ENCODE results near the gene APOBEC4. TPM values are rescaled to one million over a fixed set of nuclear protein-coding genes. Genes with fewer than 3 reads are reported as not detected.

The APOBEC4 gene
- total and polyA plus RNA-seq, 2 of the 13 experiments (the other 11 are each of a cell fraction or from before 2014, with no cell fraction given), result not detected

DNA sequence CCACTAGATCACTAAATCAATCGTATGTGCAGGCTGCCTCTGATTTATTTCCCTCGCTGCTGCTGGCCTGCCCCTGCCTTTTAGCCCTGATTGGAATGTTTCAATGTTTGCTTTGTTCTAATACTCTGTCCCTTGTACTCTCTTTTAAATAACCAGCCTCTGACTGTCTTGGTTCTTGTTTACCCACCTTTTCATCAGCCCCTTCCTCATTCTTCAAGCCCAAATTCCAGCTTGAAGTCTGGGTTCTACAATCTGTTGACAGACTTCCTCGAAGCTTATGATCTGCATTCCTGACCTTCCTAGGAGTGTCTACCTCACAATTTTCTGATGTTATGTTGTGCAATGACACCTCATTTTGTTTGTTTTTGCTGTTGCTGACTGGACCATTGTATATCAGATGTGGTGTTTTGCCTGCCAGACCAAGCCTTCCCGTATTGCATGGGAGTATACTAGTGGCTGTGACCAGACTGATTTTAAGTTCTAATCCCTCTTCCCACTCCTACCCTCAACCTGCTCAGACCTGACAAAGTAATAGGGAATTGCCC lies 46.6 kb upstream of the APOBEC4 start (continued):
- no peak for TF ChIP-seq ZFP36L2 (CRISPR knock-in tag; IDR thresholded peaks at IDR 0.05)
- peak; percentile 90 for TF ChIP-seq MED1 (CRISPR knock-in tag; IDR thresholded peaks at IDR 0.05)
- TF ChIP-seq DMAP1 (CRISPR knock-in tag; IDR thresholded peaks at IDR 0.05), result peak; percentile 78; the same call in 1 of the 2 replicates
- no peak for TF ChIP-seq ZNF619 (CRISPR knock-in tag; IDR thresholded peaks at IDR 0.05)
- TF ChIP-seq ZNF24 (IDR thresholded peaks at IDR 0.05), result 0 out of 2 replicates have a peak, but pooled peaks have one; percentile 66
- no peak; the same call in 1 of the 2 replicates for TF ChIP-seq ZNF292 (CRISPR knock-in tag; IDR thresholded peaks at IDR 0.05; ENCODE audit: borderline replicate concordance, low read depth)
- peak; percentile 83; the same call in 1 of the 2 replicates for TF ChIP-seq ZNF12 (CRISPR knock-in tag; IDR thresholded peaks at IDR 0.05)
- TF ChIP-seq CHD4 (IDR thresholded peaks at IDR 0.05; ENCODE audit: borderline replicate concordance, low read length), result no peak; the same call in 1 of the 2 replicates
- TF ChIP-seq, protein P1, sequence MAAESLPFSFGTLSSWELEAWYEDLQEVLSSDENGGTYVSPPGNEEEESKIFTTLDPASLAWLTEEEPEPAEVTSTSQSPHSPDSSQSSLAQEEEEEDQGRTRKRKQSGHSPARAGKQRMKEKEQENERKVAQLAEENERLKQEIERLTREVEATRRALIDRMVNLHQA (CRISPR knock-in tag; IDR thresholded peaks at IDR 0.05), result peak; percentile 78; the same call in 1 of the 2 replicates
- TF ChIP-seq AGO2 (optimal IDR thresholded peaks at IDR 0.05; ENCODE audit: low read depth, low read length), result no peak
- peak; percentile 87 for TF ChIP-seq ZMYM4 (CRISPR knock-in tag; IDR thresholded peaks at IDR 0.05)
- TF ChIP-seq FOSL2 (CRISPR knock-in tag; IDR thresholded peaks at IDR 0.05), result peak; percentile 90
- peak; percentile 97 for TF ChIP-seq IRF2 (CRISPR knock-in tag; IDR thresholded peaks at IDR 0.05)
- TF ChIP-seq HDAC1 (CRISPR knock-in tag; IDR thresholded peaks at IDR 0.05), result peak; percentile 91
- no peak for TF ChIP-seq ZNF577 (CRISPR knock-in tag; IDR thresholded peaks at IDR 0.05; ENCODE audit: borderline replicate concordance, low read depth)
- TF ChIP-seq, protein P2, sequence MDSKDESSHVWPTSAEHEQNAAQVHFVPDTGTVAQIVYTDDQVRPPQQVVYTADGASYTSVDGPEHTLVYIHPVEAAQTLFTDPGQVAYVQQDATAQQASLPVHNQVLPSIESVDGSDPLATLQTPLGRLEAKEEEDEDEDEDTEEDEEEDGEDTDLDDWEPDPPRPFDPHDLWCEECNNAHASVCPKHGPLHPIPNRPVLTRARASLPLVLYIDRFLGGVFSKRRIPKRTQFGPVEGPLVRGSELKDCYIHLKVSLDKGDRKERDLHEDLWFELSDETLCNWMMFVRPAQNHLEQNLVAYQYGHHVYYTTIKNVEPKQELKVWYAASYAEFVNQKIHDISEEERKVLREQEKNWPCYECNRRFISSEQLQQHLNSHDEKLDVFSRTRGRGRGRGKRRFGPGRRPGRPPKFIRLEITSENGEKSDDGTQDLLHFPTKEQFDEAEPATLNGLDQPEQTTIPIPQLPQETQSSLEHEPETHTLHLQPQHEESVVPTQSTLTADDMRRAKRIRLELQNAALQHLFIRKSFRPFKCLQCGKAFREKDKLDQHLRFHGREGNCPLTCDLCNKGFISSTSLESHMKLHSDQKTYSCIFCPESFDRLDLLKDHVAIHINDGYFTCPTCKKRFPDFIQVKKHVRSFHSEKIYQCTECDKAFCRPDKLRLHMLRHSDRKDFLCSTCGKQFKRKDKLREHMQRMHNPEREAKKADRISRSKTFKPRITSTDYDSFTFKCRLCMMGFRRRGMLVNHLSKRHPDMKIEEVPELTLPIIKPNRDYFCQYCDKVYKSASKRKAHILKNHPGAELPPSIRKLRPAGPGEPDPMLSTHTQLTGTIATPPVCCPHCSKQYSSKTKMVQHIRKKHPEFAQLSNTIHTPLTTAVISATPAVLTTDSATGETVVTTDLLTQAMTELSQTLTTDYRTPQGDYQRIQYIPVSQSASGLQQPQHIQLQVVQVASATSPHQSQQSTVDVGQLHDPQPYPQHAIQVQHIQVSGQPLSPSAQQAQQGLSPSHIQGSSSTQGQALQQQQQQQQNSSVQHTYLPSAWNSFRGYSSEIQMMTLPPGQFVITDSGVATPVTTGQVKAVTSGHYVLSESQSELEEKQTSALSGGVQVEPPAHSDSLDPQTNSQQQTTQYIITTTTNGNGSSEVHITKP (CRISPR knock-in tag; IDR thresholded peaks at IDR 0.05; ENCODE audit: low read depth), result peak; percentile 76
- TF ChIP-seq NPAS2 (CRISPR knock-in tag; IDR thresholded peaks at IDR 0.05; ENCODE audit: borderline replicate concordance), result no peak
- TF ChIP-seq, protein P3, sequence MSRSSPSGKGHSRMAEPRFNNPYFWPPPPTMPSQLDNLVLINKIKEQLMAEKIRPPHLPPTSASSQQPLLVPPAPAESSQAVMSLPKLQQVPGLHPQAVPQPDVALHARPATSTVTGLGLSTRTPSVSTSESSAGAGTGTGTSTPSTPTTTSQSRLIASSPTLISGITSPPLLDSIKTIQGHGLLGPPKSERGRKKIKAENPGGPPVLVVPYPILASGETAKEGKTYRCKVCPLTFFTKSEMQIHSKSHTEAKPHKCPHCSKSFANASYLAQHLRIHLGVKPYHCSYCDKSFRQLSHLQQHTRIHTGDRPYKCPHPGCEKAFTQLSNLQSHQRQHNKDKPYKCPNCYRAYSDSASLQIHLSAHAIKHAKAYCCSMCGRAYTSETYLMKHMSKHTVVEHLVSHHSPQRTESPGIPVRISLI (CRISPR knock-in tag; IDR thresholded peaks at IDR 0.05; ENCODE audit: borderline replicate concordance), result peak; percentile 34; the same call in 1 of the 2 replicates
- TF ChIP-seq TCF7 (IDR thresholded peaks at IDR 0.05; ENCODE audit: low read depth), result peak; percentile 88
- peak; percentile 84 for TF ChIP-seq KAT8 (CRISPR knock-in tag; IDR thresholded peaks at IDR 0.05)
- TF ChIP-seq ZFP37 (CRISPR knock-in tag; IDR thresholded peaks at IDR 0.05; ENCODE audit: borderline replicate concordance), result 0 out of 2 replicates have a peak, but pooled peaks have one; percentile 76
- TF ChIP-seq GABPA (IDR thresholded peaks at IDR 0.05; ENCODE audit: low read depth, low read length), result no peak
- TF ChIP-seq GABPA (CRISPR knock-in tag; IDR thresholded peaks at IDR 0.05; ENCODE audit: low read depth), result peak; percentile 45; the same call in 1 of the 2 replicates
- no peak for TF ChIP-seq ZNF749 (CRISPR knock-in tag; IDR thresholded peaks at IDR 0.05; ENCODE audit: borderline replicate concordance)
- no peak for TF ChIP-seq ZSCAN21 (CRISPR knock-in tag; IDR thresholded peaks at IDR 0.05; ENCODE audit: borderline replicate concordance)
- TF ChIP-seq NR2F6 (IDR thresholded peaks at IDR 0.05), result peak; percentile 74
- TF ChIP-seq NR2F6 (CRISPR knock-in tag; IDR thresholded peaks at IDR 0.05), result peak; percentile 87
